Mucosa of stomach (tissue), 1 donor: ENCODE measurements around the gene ARHGAP28.

Experiments
- H3K27me3 ChIP-seq: one replicate; pipeline ENCODE4 v1.7.0; 2013; ENCODE audit warnings: mild to moderate bottlenecking, low read length; ENCODE audit not compliant: control insufficient read depth, insufficient read depth
- H3K36me3 ChIP-seq: one replicate; pipeline ENCODE4 v1.7.0; 2013; ENCODE audit warnings: low read length; ENCODE audit not compliant: control insufficient read depth, insufficient read depth
- H3K4me1 ChIP-seq: one replicate; pipeline ENCODE4 v1.7.0; 2013; ENCODE audit warnings: mild to moderate bottlenecking, low read length; ENCODE audit not compliant: control insufficient read depth, insufficient read depth
- H3K4me3 ChIP-seq: one replicate; pipeline ENCODE4 v1.7.0; 2013; ENCODE audit warnings: low read length
- H3K9ac ChIP-seq: one replicate; pipeline ENCODE4 v1.7.0; 2013; ENCODE audit warnings: mild to moderate bottlenecking, low read length, moderate library complexity
- H3K9me3 ChIP-seq: one replicate; pipeline ENCODE4 v1.7.0; 2013; ENCODE audit warnings: mild to moderate bottlenecking, low read length, moderate library complexity; ENCODE audit not compliant: control insufficient read depth
- donor health status: Pancreatic carcinoma.

Gene ARHGAP28

GRCh38 chr18:6962571-6963451 lies 233.3 kb downstream of the ARHGAP28 start:
- H3K4me3 ChIP-seq = no peak overlapping the region
- no peaks in the 10 kb centered on the region for H3K9me3 ChIP-seq
- H3K36me3 ChIP-seq = no peaks in the 10 kb centered on the region

GRCh38 chr18:6963452-6964097 lies 234.1 kb downstream of the ARHGAP28 start:
- Histone ChIP-seq H3K9me3 (no peaks in the 10 kb centered on the region), H3K9ac (no peak overlapping the region), H3K4me1 (no peaks in the 10 kb centered on the region), H3K4me3 (no peak overlapping the region), H3K36me3 (no peaks in the 10 kb centered on the region), H3K27me3 (no peaks in the 10 kb centered on the region)

More at GRCh38 chr18:6962571-6963451, 233.3 kb downstream of the ARHGAP28 start:
- Histone ChIP-seq H3K4me1 (no peaks in the 10 kb centered on the region), H3K27me3 (no peaks in the 10 kb centered on the region), H3K9ac (no peak overlapping the region)
